Heart left ventricle (tissue), 13 donors: ENCODE results near the gene C1orf21.

Experiments
- POLR2A ChIP-seq, 2 donors: fragments of 450-650 bp; IDR thresholded peaks; one replicate each; pipeline ENCODE4 v1.6.1; 2017; ENCODE audit warnings: antibody characterized with exemption in 2 of 2, mild to moderate bottlenecking in 2 of 2, moderate library complexity in 2 of 2
- TF ChIP-seq, protein P1 (sequence below), 12 donors: fragments of 200-600 bp; sonication (generic) in 4 of 12; IDR thresholded peaks; one replicate each; pipeline versions ENCODE4 v1.5.0 to v1.8.0; 2018 to 2022; ENCODE audit warnings: antibody characterized with exemption in 12 of 12, mild to moderate bottlenecking in 5 of 12
- donor health status: ischemic (EF 13 %, LVEDD 7.1; RV severe dilation, severe dysfunction).
- donor health status: DM: no; HTN: yes; CAD: no.
- donor health status: DM: no; HTN: no; CAD: no.
- donor health status: ischemic (EF 25% LVEDD 6.9; RV normal size, moderate dysfunction).
- donor health status: ischemic (EF 25% LVEDD 5.7; RV mildly dilated, moderate dysfunction).
- donor health status: ischemic (EF 35%, LVEDD 5.7; RV mildly dilated, moderate dysfunction).
- donor health status: nonischemic (EF 11% LVEDD 7.7; RV severe dilation, severe dysfunction).
- donor health status: DM: yes; HTN: yes; CAD: no.
- donor health status: PGD.
- donor health status: ischemic (EF 29% LVEDD 5.4; RV normal size, mild dysfunction).
- donor health status: nonischemic (EF 23%, LVEDD 6.1; RV moderate dilation, normal function).

GRCh38 chr1:184352776-184353175, 34.1 kb upstream of the C1orf21 start:
- no peak for TF ChIP-seq POLR2A (IDR thresholded peaks at IDR 0.05)
- TF ChIP-seq, protein P1, sequence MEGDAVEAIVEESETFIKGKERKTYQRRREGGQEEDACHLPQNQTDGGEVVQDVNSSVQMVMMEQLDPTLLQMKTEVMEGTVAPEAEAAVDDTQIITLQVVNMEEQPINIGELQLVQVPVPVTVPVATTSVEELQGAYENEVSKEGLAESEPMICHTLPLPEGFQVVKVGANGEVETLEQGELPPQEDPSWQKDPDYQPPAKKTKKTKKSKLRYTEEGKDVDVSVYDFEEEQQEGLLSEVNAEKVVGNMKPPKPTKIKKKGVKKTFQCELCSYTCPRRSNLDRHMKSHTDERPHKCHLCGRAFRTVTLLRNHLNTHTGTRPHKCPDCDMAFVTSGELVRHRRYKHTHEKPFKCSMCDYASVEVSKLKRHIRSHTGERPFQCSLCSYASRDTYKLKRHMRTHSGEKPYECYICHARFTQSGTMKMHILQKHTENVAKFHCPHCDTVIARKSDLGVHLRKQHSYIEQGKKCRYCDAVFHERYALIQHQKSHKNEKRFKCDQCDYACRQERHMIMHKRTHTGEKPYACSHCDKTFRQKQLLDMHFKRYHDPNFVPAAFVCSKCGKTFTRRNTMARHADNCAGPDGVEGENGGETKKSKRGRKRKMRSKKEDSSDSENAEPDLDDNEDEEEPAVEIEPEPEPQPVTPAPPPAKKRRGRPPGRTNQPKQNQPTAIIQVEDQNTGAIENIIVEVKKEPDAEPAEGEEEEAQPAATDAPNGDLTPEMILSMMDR (IDR thresholded peaks at IDR 0.05) = no peak
